HEK293 (cell line): Measurements from ENCODE around the gene MOB1A.

Experiments used
- CTCF ChIA-PET: fragments of 350-600 bp; formaldehyde crosslinking; extraction: SDS; loops from one replicate; lab custom pipeline; 2021; ENCODE audit warnings: antibody characterized with exemption; lab: Yijun Ruan, JAX
- POLR2A ChIA-PET: fragments of 300-600 bp; formaldehyde crosslinking; extraction: SDS; loops from one replicate; lab custom pipeline; 2020; ENCODE audit warnings: antibody characterized with exemption, inconsistent platforms; lab: Yijun Ruan, JAX
- H3K27ac ChIP-seq: fragments of 200-500 bp; sonication (Bioruptor generic); 2 replicates; pipeline ENCODE4 v1.5.1; 2014; ENCODE audit warnings: low read depth, low read length, control low read depth, inconsistent platforms; ENCODE audit errors: extremely low read depth
- H3K36me3 ChIP-seq, 2 experiments: fragments of 200-500 bp in 1 of 2; sonication (Bioruptor generic) in 1 of 2; 1 replicate in 1 of 2; 2 replicates in 1 of 2; pipeline ENCODE4 v1.5.1; 2014 to 2017; ENCODE audit warnings: inconsistent platforms in 2 of 2, low read length in 2 of 2; ENCODE audit not compliant: control insufficient read depth in 2 of 2, insufficient read depth in 1 of 2
- H3K4me1 ChIP-seq: fragments of 200-500 bp; sonication (Bioruptor generic); 2 replicates; pipeline ENCODE4 v1.5.1; 2014; ENCODE audit warnings: mild to moderate bottlenecking, low read length, inconsistent platforms; ENCODE audit not compliant: control insufficient read depth, insufficient read depth
- H3K4me3 ChIP-seq: 2 replicates; pipeline ENCODE4 v1.5.1; 2011; ENCODE audit warnings: low read depth, mild to moderate bottlenecking, control low read depth, low read length, moderate library complexity
- H3K9me3 ChIP-seq: fragments of 200-500 bp; sonication (Bioruptor generic); 2 replicates; pipeline ENCODE4 v1.5.1; 2014; ENCODE audit warnings: low read depth, low read length, inconsistent platforms; ENCODE audit not compliant: control insufficient read depth, insufficient read depth
- BCL11B ChIP-seq: fragments of 450-650 bp; formaldehyde crosslinking; IDR thresholded peaks from 2 replicates; pipeline ENCODE4 v1.5.1; 2016; ENCODE audit warnings: low read depth, missing biosample characterization, missing genetic modification characterization
- KLF9 ChIP-seq: fragments of 450-650 bp; formaldehyde crosslinking; IDR thresholded peaks from 2 replicates; pipeline ENCODE4 v1.5.1; 2016; ENCODE audit warnings: missing biosample characterization, missing genetic modification characterization, low read depth
- MEIS1 ChIP-seq: sonication (generic); formaldehyde crosslinking; IDR thresholded peaks from 2 replicates; pipeline ENCODE4 v1.8.1; 2022; ENCODE audit warnings: missing genetic modification reagents, mild to moderate bottlenecking, borderline replicate concordance
- SCRT2 ChIP-seq: fragments of 450-650 bp; formaldehyde crosslinking; IDR thresholded peaks from 2 replicates; pipeline ENCODE4 v1.5.1; 2016; ENCODE audit warnings: missing biosample characterization, missing genetic modification characterization
- ZBTB17 ChIP-seq: fragments of 450-650 bp; formaldehyde crosslinking; IDR thresholded peaks from 2 replicates; pipeline ENCODE4 v1.5.1; 2016; ENCODE audit warnings: missing biosample characterization, missing genetic modification characterization
- ZFHX2 ChIP-seq: fragments of 450-650 bp; formaldehyde crosslinking; conservative IDR thresholded peaks from 2 replicates; pipeline ENCODE4 v1.5.1; 2016; ENCODE audit warnings: missing biosample characterization, missing genetic modification characterization
- ZFP41 ChIP-seq: fragments of 450-650 bp; formaldehyde crosslinking; IDR thresholded peaks from 2 replicates; pipeline ENCODE4 v1.5.1; 2016; ENCODE audit warnings: missing biosample characterization, missing genetic modification characterization, borderline replicate concordance
- ZNF335 ChIP-seq: fragments of 450-650 bp; formaldehyde crosslinking; conservative IDR thresholded peaks from 2 replicates; pipeline ENCODE4 v1.5.1; 2016; ENCODE audit warnings: missing biosample characterization, missing genetic modification characterization
- ZNF341 ChIP-seq: fragments of 450-650 bp; formaldehyde crosslinking; IDR thresholded peaks from 2 replicates; pipeline ENCODE4; 2016; ENCODE audit warnings: low read depth, missing biosample characterization, missing genetic modification characterization
- ZNF585B ChIP-seq: fragments of 450-650 bp; formaldehyde crosslinking; IDR thresholded peaks from 2 replicates; pipeline ENCODE4 v1.5.1; 2016; ENCODE audit warnings: missing biosample characterization, missing genetic modification characterization
- ZNF621 ChIP-seq: fragments of 450-650 bp; formaldehyde crosslinking; IDR thresholded peaks from 2 replicates; pipeline ENCODE4 v1.5.1; 2017; ENCODE audit warnings: missing biosample characterization, missing genetic modification characterization
- ZNF626 ChIP-seq: fragments of 450-650 bp; sonication (Bioruptor Pico); formaldehyde crosslinking; IDR thresholded peaks from 2 replicates; pipeline ENCODE4 v1.5.1; 2018; ENCODE audit warnings: missing biosample characterization, missing genetic modification characterization, inconsistent platforms
- ZNF658 ChIP-seq: fragments of 450-650 bp; formaldehyde crosslinking; IDR thresholded peaks from 2 replicates; pipeline ENCODE4; 2016; ENCODE audit warnings: missing biosample characterization, missing genetic modification characterization
- ZNF843 ChIP-seq: fragments of 450-650 bp; formaldehyde crosslinking; IDR thresholded peaks from 2 replicates; pipeline ENCODE4 v1.5.1; 2016; ENCODE audit warnings: missing biosample characterization, missing genetic modification characterization
- TF ChIP-seq, protein P1 (sequence below): fragments of 450-650 bp; formaldehyde crosslinking; optimal IDR thresholded peaks from 2 replicates; pipeline ENCODE3; 2016; ENCODE audit warnings: missing biosample characterization, mild to moderate bottlenecking, missing genetic modification characterization
- TF ChIP-seq, protein P2 (sequence below): fragments of 450-650 bp; formaldehyde crosslinking; IDR thresholded peaks from 2 replicates; pipeline ENCODE4 v1.5.1; 2016; ENCODE audit warnings: missing biosample characterization, missing genetic modification characterization
- TF ChIP-seq, protein P3 (sequence below): fragments of 450-650 bp; IDR thresholded peaks from 2 replicates; pipeline ENCODE4 v1.5.1; 2018; ENCODE audit warnings: missing biosample characterization, mild to moderate bottlenecking, missing genetic modification characterization
- TF ChIP-seq, protein P4 (sequence below): fragments of 450-650 bp; formaldehyde crosslinking; IDR thresholded peaks from 2 replicates; pipeline ENCODE4 v1.5.1; 2017; ENCODE audit warnings: missing biosample characterization, missing genetic modification characterization
- TF ChIP-seq, protein P5 (sequence below): fragments of 450-650 bp; formaldehyde crosslinking; IDR thresholded peaks from 2 replicates; pipeline ENCODE4 v1.5.1; 2016; ENCODE audit warnings: missing biosample characterization, missing genetic modification characterization

The MOB1A gene

DNA sequence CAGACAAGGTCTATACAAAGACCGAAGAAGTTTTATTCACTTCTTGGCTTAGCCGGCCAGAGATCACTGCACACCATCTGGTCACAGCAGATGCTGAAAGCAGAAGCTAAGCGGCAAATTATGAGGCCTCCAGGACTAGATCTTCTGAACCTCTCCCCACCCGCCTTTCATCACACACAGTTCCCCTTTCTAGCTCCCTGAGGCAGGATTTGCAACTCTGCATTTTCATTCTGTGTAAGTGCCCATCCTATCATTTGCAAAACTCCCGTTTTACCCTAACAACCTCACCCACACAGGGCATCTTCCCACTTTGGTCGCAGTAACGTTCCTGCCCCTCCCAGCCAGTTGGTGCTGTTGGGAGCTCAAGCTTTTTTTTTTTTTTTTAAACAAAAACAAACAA is 3.1 kb upstream of the MOB1A start:
- CTCF ChIA-PET: interaction anchor here (1.4 to 1.6 kb wide), 2 partner anchors 10 to 31 kb away, joined by 5 to 6 read pairs; no protein-coding TSS in a partner anchor
- TF ChIP-seq ZNF621 (tag by site-specific recombination) (no peak), ZBTB17 (peak; percentile 47; the same call in 1 of the 2 replicates), ZFHX2 (0 out of 2 replicates have a peak, but pooled peaks have one; percentile 14)
- Histone ChIP-seq H3K4me1 (no peaks in the 10 kb centered on the region), H3K4me3 (no peak overlapping the region), H3K9me3 (no peaks in the 10 kb centered on the region), H3K36me3 (peaks cover 2 to 4% of the 10 kb centered on the region in 2 experiments; a peak in 2 of 3 replicates), H3K27ac (no peak overlapping the region)
- POLR2A ChIA-PET: interaction anchor here (0.7 to 1.1 kb wide), 2 partner anchors 16 kb away, joined by 3 to 4 read pairs; partner anchors contain the start of gene MTHFD2

DNA sequence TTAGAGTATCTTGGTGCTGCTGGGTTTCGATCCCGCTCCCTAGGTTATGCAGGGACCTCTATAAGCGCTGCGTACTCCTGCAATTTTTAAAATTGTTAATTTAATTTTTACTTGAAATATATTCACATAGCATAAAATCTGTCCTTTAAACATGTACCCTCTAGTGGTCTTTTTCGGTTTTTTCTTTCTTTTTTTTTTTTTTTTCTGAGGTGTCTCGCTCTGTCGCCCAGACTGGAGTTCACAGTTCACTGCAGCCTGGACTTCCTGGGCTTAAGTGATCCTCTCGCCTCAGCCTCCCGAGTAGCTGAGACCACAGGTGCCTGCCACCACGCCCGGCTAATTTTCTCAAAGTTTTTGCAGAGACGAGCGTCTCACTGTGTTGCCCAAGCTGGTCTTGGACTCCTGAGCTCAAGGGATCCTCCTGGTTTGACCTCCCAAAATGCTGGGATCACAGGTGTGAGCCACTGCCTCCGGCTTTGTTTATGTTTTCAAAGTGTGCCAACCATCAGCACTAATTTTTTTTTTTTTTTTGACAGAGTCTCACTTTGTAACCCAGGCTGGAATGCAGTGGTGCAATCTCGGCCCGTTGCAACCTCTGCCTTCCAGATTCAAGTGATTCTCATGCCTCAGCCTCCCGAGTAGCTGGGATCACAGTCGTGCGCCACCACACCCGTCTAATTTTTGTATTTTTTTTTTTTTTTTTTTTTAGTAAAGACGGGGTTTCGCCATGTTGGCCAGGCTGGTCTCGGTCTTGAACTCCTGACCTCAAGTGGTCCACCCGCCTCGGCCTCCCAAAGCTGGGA is 585 bp upstream of the MOB1A start:
- Histone ChIP-seq H3K4me1 (no peaks in the 10 kb centered on the region), H3K27ac (no peak overlapping the region; the same call in 1 of the 2 replicates), H3K36me3 (peaks cover 4 to 13% of the 10 kb centered on the region in 2 experiments; a peak in 2 of 3 replicates), H3K9me3 (no peaks in the 10 kb centered on the region), H3K4me3 (peak overlapping the region; percentile 86)
- CTCF ChIA-PET: interaction anchor here (0.6 to 2.2 kb wide), 6 partner anchors 19 to 355 kb away, joined by 3 to 9 read pairs (median 4); partner anchors contain the start of gene MTHFD2
- POLR2A ChIA-PET: interaction anchor here (0.6 to 2.6 kb wide), 17 partner anchors 10 to 442 kb away, joined by 3 to 52 read pairs (median 7); partner anchors contain the start of genes MTHFD2, RTKN, STAMBP and TPRKB
- TF ChIP-seq ZNF585B (tag by site-specific recombination) (no peak), SCRT2 (no peak), ZNF335 (tag by site-specific recombination) (peak; percentile 95), ZNF341 (tag by site-specific recombination) (0 out of 2 replicates have a peak, but pooled peaks have one; percentile 15), ZNF626 (tag by site-specific recombination) (no peak), KLF9 (tag by site-specific recombination) (no peak), ZFP41 (tag by site-specific recombination) (no peak), BCL11B (tag by site-specific recombination) (no peak), MEIS1 (CRISPR knock-in tag) (no peak), ZNF658 (tag by site-specific recombination) (no peak), ZNF843 (no peak)
- TF ChIP-seq, protein P1, sequence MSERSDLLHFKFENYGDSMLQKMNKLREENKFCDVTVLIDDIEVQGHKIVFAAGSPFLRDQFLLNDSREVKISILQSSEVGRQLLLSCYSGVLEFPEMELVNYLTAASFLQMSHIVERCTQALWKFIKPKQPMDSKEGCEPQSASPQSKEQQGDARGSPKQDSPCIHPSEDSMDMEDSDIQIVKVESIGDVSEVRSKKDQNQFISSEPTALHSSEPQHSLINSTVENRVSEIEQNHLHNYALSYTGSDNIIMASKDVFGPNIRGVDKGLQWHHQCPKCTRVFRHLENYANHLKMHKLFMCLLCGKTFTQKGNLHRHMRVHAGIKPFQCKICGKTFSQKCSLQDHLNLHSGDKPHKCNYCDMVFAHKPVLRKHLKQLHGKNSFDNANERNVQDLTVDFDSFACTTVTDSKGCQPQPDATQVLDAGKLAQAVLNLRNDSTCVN (tag by site-specific recombination): no peak
- TF ChIP-seq, protein P2, sequence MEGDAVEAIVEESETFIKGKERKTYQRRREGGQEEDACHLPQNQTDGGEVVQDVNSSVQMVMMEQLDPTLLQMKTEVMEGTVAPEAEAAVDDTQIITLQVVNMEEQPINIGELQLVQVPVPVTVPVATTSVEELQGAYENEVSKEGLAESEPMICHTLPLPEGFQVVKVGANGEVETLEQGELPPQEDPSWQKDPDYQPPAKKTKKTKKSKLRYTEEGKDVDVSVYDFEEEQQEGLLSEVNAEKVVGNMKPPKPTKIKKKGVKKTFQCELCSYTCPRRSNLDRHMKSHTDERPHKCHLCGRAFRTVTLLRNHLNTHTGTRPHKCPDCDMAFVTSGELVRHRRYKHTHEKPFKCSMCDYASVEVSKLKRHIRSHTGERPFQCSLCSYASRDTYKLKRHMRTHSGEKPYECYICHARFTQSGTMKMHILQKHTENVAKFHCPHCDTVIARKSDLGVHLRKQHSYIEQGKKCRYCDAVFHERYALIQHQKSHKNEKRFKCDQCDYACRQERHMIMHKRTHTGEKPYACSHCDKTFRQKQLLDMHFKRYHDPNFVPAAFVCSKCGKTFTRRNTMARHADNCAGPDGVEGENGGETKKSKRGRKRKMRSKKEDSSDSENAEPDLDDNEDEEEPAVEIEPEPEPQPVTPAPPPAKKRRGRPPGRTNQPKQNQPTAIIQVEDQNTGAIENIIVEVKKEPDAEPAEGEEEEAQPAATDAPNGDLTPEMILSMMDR (tag by site-specific recombination): peak; percentile 17; the same call in 1 of the 2 replicates
- TF ChIP-seq, protein P3, sequence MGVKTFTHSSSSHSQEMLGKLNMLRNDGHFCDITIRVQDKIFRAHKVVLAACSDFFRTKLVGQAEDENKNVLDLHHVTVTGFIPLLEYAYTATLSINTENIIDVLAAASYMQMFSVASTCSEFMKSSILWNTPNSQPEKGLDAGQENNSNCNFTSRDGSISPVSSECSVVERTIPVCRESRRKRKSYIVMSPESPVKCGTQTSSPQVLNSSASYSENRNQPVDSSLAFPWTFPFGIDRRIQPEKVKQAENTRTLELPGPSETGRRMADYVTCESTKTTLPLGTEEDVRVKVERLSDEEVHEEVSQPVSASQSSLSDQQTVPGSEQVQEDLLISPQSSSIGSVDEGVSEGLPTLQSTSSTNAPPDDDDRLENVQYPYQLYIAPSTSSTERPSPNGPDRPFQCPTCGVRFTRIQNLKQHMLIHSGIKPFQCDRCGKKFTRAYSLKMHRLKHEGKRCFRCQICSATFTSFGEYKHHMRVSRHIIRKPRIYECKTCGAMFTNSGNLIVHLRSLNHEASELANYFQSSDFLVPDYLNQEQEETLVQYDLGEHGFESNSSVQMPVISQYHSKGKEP (tag by site-specific recombination): no peak
- TF ChIP-seq, protein P4, sequence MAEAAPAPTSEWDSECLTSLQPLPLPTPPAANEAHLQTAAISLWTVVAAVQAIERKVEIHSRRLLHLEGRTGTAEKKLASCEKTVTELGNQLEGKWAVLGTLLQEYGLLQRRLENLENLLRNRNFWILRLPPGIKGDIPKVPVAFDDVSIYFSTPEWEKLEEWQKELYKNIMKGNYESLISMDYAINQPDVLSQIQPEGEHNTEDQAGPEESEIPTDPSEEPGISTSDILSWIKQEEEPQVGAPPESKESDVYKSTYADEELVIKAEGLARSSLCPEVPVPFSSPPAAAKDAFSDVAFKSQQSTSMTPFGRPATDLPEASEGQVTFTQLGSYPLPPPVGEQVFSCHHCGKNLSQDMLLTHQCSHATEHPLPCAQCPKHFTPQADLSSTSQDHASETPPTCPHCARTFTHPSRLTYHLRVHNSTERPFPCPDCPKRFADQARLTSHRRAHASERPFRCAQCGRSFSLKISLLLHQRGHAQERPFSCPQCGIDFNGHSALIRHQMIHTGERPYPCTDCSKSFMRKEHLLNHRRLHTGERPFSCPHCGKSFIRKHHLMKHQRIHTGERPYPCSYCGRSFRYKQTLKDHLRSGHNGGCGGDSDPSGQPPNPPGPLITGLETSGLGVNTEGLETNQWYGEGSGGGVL (tag by site-specific recombination): no peak
- TF ChIP-seq, protein P5, sequence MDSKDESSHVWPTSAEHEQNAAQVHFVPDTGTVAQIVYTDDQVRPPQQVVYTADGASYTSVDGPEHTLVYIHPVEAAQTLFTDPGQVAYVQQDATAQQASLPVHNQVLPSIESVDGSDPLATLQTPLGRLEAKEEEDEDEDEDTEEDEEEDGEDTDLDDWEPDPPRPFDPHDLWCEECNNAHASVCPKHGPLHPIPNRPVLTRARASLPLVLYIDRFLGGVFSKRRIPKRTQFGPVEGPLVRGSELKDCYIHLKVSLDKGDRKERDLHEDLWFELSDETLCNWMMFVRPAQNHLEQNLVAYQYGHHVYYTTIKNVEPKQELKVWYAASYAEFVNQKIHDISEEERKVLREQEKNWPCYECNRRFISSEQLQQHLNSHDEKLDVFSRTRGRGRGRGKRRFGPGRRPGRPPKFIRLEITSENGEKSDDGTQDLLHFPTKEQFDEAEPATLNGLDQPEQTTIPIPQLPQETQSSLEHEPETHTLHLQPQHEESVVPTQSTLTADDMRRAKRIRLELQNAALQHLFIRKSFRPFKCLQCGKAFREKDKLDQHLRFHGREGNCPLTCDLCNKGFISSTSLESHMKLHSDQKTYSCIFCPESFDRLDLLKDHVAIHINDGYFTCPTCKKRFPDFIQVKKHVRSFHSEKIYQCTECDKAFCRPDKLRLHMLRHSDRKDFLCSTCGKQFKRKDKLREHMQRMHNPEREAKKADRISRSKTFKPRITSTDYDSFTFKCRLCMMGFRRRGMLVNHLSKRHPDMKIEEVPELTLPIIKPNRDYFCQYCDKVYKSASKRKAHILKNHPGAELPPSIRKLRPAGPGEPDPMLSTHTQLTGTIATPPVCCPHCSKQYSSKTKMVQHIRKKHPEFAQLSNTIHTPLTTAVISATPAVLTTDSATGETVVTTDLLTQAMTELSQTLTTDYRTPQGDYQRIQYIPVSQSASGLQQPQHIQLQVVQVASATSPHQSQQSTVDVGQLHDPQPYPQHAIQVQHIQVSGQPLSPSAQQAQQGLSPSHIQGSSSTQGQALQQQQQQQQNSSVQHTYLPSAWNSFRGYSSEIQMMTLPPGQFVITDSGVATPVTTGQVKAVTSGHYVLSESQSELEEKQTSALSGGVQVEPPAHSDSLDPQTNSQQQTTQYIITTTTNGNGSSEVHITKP (tag by site-specific recombination): no peak
